Glutamatergic neuron (in vitro differentiated cells): ENCODE data around the gene IFNGR1. TPM values are rescaled to one million over a fixed set of nuclear protein-coding genes. Genes with fewer than 3 reads are reported as not detected.

ENCODE experiments used
- DNase-seq: peaks from one replicate; pipeline ENCODE4 v3.0.0; 2022
- H3K27ac Mint-ChIP-seq: one replicate; pipeline ENCODE4 v1.8.0; 2020; ENCODE audit warnings: mild to moderate bottlenecking, mixed read lengths, inconsistent platforms; ENCODE audit not compliant: unreplicated experiment
- H3K27me3 Mint-ChIP-seq: one replicate; pipeline ENCODE4 v1.8.0; 2020; ENCODE audit warnings: mild to moderate bottlenecking, moderate library complexity, mixed read lengths, inconsistent platforms; ENCODE audit not compliant: unreplicated experiment
- H3K36me3 Mint-ChIP-seq: one replicate; pipeline ENCODE4 v1.8.0; 2020; ENCODE audit warnings: mild to moderate bottlenecking, mixed read lengths, inconsistent platforms; ENCODE audit not compliant: unreplicated experiment
- H3K4me1 Mint-ChIP-seq: one replicate; pipeline ENCODE4 v1.8.0; 2020; ENCODE audit warnings: mild to moderate bottlenecking, low read depth, mixed read lengths, inconsistent platforms; ENCODE audit not compliant: unreplicated experiment
- H3K4me3 Mint-ChIP-seq: one replicate; pipeline ENCODE4 v1.8.0; 2020; ENCODE audit warnings: mild to moderate bottlenecking, mixed read lengths, inconsistent platforms; ENCODE audit not compliant: unreplicated experiment
- H3K9me3 Mint-ChIP-seq: one replicate; pipeline ENCODE4 v1.8.0; 2020; ENCODE audit warnings: mild to moderate bottlenecking, moderate library complexity, mixed read lengths, inconsistent platforms; ENCODE audit not compliant: unreplicated experiment
- total RNA-seq: library from RNA; stranded (reverse); fragmentation: NEBNext Ultra II Directional; extraction: Animal tissue kit (Norgen Biotek cat#: 25700); gene quantifications from one replicate; pipeline ENCODE4 v1.2.1, GENCODE V29; 2021; ENCODE audit not compliant: unreplicated experiment
- TF ChIP-seq, protein P1 (sequence below): fragments of 200-600 bp; sonication (generic); IDR thresholded peaks from one replicate; pipeline ENCODE4 v1.5.0; 2021; ENCODE audit not compliant: partially characterized antibody, unreplicated experiment

Gene IFNGR1
- total RNA-seq, 1 donor from 2014 or later = 36.4 TPM

DNA sequence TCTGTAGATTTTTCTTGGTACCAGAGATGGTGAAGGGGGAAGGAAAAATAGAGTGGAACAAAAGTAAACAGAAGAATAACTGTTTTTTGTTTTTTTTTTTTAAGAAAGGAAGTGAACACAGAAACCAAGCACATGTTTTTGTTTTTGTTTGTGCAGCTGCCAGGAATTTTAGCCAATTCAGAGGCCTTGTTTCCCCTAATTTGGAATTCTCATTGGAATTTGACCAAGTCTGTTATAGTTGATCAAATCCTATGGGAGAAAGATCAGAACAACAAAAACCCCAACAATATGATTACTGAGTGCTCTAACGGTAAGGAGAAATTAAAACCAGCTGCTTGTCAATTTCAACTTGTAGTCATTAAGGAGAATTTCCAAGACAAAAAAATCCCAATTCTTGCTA lies 27.5 kb downstream of the IFNGR1 start:
- DNase-seq = no peak
- Mint-ChIP-seq H3K9me3 (peaks cover 1% of the 10 kb centered on the region), H3K4me1 (no peaks in the 10 kb centered on the region), H3K36me3 (peaks cover 6% of the 10 kb centered on the region), H3K27ac (no peak overlapping the region), H3K4me3 (no peak overlapping the region), H3K27me3 (no peaks in the 10 kb centered on the region)
- TF ChIP-seq, protein P1, sequence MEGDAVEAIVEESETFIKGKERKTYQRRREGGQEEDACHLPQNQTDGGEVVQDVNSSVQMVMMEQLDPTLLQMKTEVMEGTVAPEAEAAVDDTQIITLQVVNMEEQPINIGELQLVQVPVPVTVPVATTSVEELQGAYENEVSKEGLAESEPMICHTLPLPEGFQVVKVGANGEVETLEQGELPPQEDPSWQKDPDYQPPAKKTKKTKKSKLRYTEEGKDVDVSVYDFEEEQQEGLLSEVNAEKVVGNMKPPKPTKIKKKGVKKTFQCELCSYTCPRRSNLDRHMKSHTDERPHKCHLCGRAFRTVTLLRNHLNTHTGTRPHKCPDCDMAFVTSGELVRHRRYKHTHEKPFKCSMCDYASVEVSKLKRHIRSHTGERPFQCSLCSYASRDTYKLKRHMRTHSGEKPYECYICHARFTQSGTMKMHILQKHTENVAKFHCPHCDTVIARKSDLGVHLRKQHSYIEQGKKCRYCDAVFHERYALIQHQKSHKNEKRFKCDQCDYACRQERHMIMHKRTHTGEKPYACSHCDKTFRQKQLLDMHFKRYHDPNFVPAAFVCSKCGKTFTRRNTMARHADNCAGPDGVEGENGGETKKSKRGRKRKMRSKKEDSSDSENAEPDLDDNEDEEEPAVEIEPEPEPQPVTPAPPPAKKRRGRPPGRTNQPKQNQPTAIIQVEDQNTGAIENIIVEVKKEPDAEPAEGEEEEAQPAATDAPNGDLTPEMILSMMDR = no peak

DNA sequence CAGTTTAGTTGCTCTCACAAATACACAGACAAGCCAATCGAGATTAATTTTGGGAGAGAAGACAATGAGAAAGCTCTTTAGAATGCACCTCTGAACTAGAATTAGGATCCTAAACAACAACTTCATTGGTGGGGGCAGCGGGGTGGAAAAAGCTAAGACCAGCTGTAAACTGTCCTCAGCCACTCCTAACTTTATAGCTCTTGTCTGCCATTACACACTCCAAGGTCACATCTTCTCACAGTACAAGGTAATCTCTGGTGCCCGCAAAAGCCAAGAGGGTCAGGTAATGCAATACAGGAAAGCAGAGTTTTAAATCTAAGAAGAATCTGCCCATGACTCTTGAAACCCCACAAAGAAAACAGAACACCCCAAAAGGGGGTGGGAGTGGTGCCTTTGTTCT lies 27.9 kb downstream of the IFNGR1 start:
- TF ChIP-seq, protein P1 = no peak
- H3K36me3 Mint-ChIP-seq = peaks cover 9% of the 10 kb centered on the region
- H3K27ac Mint-ChIP-seq = no peak overlapping the region
- no peaks in the 10 kb centered on the region for H3K27me3 Mint-ChIP-seq
- DNase-seq = no peak
- no peak overlapping the region for H3K4me3 Mint-ChIP-seq
- H3K9me3 Mint-ChIP-seq = peaks cover 1% of the 10 kb centered on the region
- H3K4me1 Mint-ChIP-seq = no peaks in the 10 kb centered on the region

DNA sequence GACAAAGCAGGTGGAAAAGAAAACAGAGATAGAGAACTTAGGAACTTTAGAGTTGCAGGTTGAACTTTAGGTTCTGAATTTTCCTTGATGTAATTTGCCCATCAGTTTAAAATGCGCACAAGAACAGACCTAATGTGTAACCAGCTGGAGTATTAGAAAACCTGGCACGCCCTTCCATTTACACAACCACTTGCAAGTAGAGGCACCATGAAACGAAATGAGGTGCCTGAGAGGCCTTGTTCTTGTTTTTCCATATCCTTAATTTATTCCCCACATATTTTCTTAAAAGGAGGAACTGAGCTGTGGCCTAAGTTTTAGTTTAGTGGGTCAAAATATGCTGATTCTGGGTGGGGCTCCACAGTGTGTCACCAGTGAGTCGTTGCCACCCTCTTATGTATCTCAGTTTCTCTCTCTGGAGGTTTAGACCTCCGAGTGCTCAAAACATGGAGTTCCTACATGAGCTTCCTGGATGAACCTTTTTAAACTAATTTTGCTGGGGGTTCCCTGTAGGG lies 28.5 kb downstream of the IFNGR1 start:
- Mint-ChIP-seq H3K9me3 (peaks cover 4% of the 10 kb centered on the region), H3K4me3 (no peak overlapping the region), H3K36me3 (peaks cover 9% of the 10 kb centered on the region), H3K27ac (no peak overlapping the region), H3K4me1 (no peaks in the 10 kb centered on the region), H3K27me3 (no peaks in the 10 kb centered on the region)
- TF ChIP-seq, protein P1 = no peak
- no peak for DNase-seq

- H3K4me1 Mint-ChIP-seq = no peaks in the 10 kb centered on the region
- no peak for DNase-seq
- TF ChIP-seq, protein P1 = no peak
- no peaks in the 10 kb centered on the region for H3K27me3 Mint-ChIP-seq
- peaks cover 9% of the 10 kb centered on the region for H3K36me3 Mint-ChIP-seq
- no peak overlapping the region for H3K27ac Mint-ChIP-seq
- peaks cover 5% of the 10 kb centered on the region for H3K9me3 Mint-ChIP-seq
- H3K4me3 Mint-ChIP-seq = no peak overlapping the region
Measured at GRCh38 chr6:137188855-137189254, 30.3 kb downstream of the IFNGR1 start.

- TF ChIP-seq, protein P1 = no peak
- H3K9me3 Mint-ChIP-seq = peaks cover 8% of the 10 kb centered on the region
- H3K4me1 Mint-ChIP-seq = no peaks in the 10 kb centered on the region
- H3K36me3 Mint-ChIP-seq = peaks cover 16% of the 10 kb centered on the region
- DNase-seq = no peak
- H3K27ac Mint-ChIP-seq = no peak overlapping the region
- H3K27me3 Mint-ChIP-seq = no peaks in the 10 kb centered on the region
- H3K4me3 Mint-ChIP-seq = no peak overlapping the region
Measured at GRCh38 chr6:137185290-137185689, 33.9 kb downstream of the IFNGR1 start.
